Right lobe of liver (tissue), 6 donors: Measurements from ENCODE around the gene VILL. TPM values are rescaled to one million over a fixed set of nuclear protein-coding genes. Genes with fewer than 3 reads are reported as not detected.

Experiments used
- ATAC-seq, 4 donors: fragments of 200-7000 bp; cut with Tn5 transposase; one replicate each; pipeline ENCODE4 v1.9.1; 2020; ENCODE audit warnings: mild to moderate bottlenecking in 4 of 4, moderate library complexity in 4 of 4
- DNase-seq, 3 donors: peaks; one replicate each; pipeline ENCODE4 v3.0.0-alpha.2; 2020
- H3K27ac ChIP-seq, 3 donors: fragments of 200-600 bp; one replicate each; pipeline ENCODE4 v1.8.0; 2022
- H3K27me3 ChIP-seq, 2 donors: fragments of 200-600 bp; one replicate each; pipeline ENCODE4 v1.8.0; 2022
- H3K36me3 ChIP-seq, 4 donors: fragments of 200-600 bp; sonication (generic) in 1 of 4; one replicate each; pipeline versions ENCODE4 v1.5.1 to v1.8.0; 2017 to 2022; ENCODE audit warnings: control low read depth in 1 of 4
- H3K4me1 ChIP-seq, 4 donors: fragments of 200-600 bp; sonication (generic) in 1 of 4; one replicate each; pipeline versions ENCODE4 v1.5.1 to v1.8.0; 2017 to 2022; ENCODE audit warnings: control low read depth in 1 of 4
- H3K4me3 ChIP-seq, 3 donors: fragments of 200-600 bp; one replicate each; pipeline ENCODE4 v1.8.0; 2022
- H3K9me3 ChIP-seq, 4 donors: fragments of 200-600 bp; sonication (generic) in 1 of 4; one replicate each; pipeline versions ENCODE4 v1.5.1 to v1.8.0; 2017 to 2022; ENCODE audit warnings: control low read depth in 1 of 4
- POLR2A ChIP-seq: fragments of 450-650 bp; IDR thresholded peaks from one replicate; pipeline ENCODE4 v1.6.1; 2017; ENCODE audit warnings: antibody characterized with exemption, mild to moderate bottlenecking
- WGBS: methylation state at CpG from one replicate; pipeline ENCODE4 v1.1.6; 2018; ENCODE audit warnings: low coverage, low lambda C conversion rate; ENCODE audit not compliant: insufficient coverage; ENCODE audit errors: missing lambda C conversion rate; 5-methylcytosine and 5-hydroxymethylcytosine counted together
- intact Hi-C, 2 donors: fragments of 100-400 bp; cut with DNase I; formaldehyde crosslinking; loops; one replicate each; pipeline versions ENCODE4 v1.11.2 to v1.14.1; 2022
- total RNA-seq, 6 experiments: library from RNA; depleted of rRNA in 2 of 6; stranded (reverse); fragments of >200 nt in 2 of 6; fragmentation: NEBNext Ultra II Directional in 3 of 6; extraction: Animal tissue kit (Norgen Biotek cat#: 25700) in 3 of 6; gene quantifications; one replicate each; pipeline versions ENCODE4 v1.1.0 to v1.2.4, GENCODE V29; 2016 to 2023
- TF ChIP-seq, protein P1 (sequence below), 4 donors: fragments of 200-600 bp in 3 of 4; fragments of 450-650 bp in 1 of 4; IDR thresholded peaks; one replicate each; pipeline versions ENCODE4 v1.5.1 to v1.8.0; 2016 to 2022; ENCODE audit warnings: antibody characterized with exemption in 4 of 4, mild to moderate bottlenecking in 2 of 4
- donor health status: DM: no; HTN: yes; CAD: no.
- donor health status: DM: no; HTN: no; CAD: no.
- donor health status: DM: no; HTN: no; CAD: no.
- donor health status: DM: no; HTN: yes; CAD: no.
- donor health status: DM: no; HTN: yes; CAD: no.

The VILL gene
- total RNA-seq, 6 experiments from 2014 or later: 0.25 to 1.5 (median 0.97) TPM

GRCh38 chr3:37993820-37994638, 3.4 kb downstream of the VILL start:
- Histone ChIP-seq H3K27ac (peak overlapping the region; percentile 52 to 81 (median 64)), H3K4me3 (peak overlapping the region; percentile 46 to 59 (median 49)), H3K4me1 (peaks cover 0 to 7% (median 3%) of the 10 kb centered on the region in 4 donors), H3K27me3 (no peaks in the 10 kb centered on the region), H3K36me3 (no peaks in the 10 kb centered on the region), H3K9me3 (no peaks in the 10 kb centered on the region)
- intact Hi-C loops: no loop called here
- ATAC-seq (peak; percentile 43 to 64 (median 62)), DNase-seq (peak; percentile 73 to 88 (median 86))
- WGBS: 19% methylated on average over 27 of the region's 49 CpGs
- peak; percentile 68 for TF ChIP-seq POLR2A
- TF ChIP-seq, protein P1, sequence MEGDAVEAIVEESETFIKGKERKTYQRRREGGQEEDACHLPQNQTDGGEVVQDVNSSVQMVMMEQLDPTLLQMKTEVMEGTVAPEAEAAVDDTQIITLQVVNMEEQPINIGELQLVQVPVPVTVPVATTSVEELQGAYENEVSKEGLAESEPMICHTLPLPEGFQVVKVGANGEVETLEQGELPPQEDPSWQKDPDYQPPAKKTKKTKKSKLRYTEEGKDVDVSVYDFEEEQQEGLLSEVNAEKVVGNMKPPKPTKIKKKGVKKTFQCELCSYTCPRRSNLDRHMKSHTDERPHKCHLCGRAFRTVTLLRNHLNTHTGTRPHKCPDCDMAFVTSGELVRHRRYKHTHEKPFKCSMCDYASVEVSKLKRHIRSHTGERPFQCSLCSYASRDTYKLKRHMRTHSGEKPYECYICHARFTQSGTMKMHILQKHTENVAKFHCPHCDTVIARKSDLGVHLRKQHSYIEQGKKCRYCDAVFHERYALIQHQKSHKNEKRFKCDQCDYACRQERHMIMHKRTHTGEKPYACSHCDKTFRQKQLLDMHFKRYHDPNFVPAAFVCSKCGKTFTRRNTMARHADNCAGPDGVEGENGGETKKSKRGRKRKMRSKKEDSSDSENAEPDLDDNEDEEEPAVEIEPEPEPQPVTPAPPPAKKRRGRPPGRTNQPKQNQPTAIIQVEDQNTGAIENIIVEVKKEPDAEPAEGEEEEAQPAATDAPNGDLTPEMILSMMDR (IDR thresholded peaks at IDR 0.05): no peak

DNA sequence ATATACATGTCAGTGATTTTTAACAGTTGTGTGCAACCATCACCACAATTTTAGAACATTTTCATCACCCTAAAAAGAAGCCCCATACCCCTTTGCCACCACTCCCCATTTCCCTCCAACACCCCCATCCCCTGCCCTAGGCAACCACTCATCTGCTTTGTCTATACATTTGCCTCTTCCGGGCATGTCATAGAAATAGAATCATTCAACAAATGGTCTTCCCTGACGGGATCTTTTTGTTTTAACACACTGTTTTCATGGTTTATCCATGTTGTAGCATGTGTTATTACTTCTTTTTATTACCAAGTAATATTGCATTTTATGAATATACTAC, 4.0 kb downstream of the VILL start:
- Histone ChIP-seq H3K4me1 (peaks cover 0 to 7% (median 3%) of the 10 kb centered on the region in 4 donors), H3K27ac (peak overlapping the region; percentile 52 to 81 (median 64)), H3K27me3 (no peaks in the 10 kb centered on the region), H3K36me3 (no peaks in the 10 kb centered on the region), H3K9me3 (no peaks in the 10 kb centered on the region), H3K4me3 (peak overlapping the region; percentile 46 to 59 (median 49))
- TF ChIP-seq, protein P1 (IDR thresholded peaks at IDR 0.05): no peak
- no peak for TF ChIP-seq POLR2A
- DNase-seq: no peak
- intact Hi-C loops: no loop called here
- no peak for ATAC-seq
- WGBS: 55% methylated on average over 2 of the region's 2 CpGs

GRCh38 chr3:37995652-37996641, 5.4 kb downstream of the VILL start:
- WGBS: 77% methylated on average over 6 of the region's 10 CpGs
- Histone ChIP-seq H3K27ac (no peak overlapping the region), H3K4me1 (peaks cover 0 to 7% (median 3%) of the 10 kb centered on the region in 4 donors), H3K36me3 (no peaks in the 10 kb centered on the region), H3K9me3 (no peaks in the 10 kb centered on the region), H3K27me3 (no peaks in the 10 kb centered on the region), H3K4me3 (no peak overlapping the region)
- intact Hi-C loops: no loop called here
- DNase-seq (peak in 1 of 3 donors; percentile 25), ATAC-seq (no peak)
- no peak for TF ChIP-seq POLR2A
- TF ChIP-seq, protein P1 (IDR thresholded peaks at IDR 0.05): no peak

DNA sequence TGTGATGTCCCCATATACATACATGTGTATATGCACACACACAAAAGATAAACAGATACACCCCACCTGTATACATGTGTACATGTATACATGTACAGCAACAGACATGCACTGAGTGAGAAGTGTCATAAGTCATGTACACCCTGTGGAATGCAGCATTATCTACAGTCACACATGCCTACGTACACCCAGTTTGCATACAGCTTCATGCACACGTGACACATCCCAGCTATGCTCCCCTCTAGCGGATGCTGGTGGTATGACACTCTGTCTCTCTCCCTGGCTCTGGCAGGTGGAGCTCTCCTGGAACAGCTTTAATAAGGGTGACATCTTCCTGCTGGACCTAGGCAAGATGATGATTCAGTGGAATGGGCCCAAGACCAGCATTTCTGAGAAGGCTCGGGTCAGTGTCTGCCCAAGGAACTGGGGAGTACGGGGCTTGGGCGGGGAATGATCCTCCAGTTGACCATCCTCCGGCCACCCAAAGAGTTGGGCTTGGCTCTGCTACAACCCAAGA, 6.3 kb downstream of the VILL start:
- H3K27me3 ChIP-seq: no peaks in the 10 kb centered on the region
- DNase-seq: peak in 2 of 3 donors; percentile 63 to 76
- TF ChIP-seq, protein P1 (IDR thresholded peaks at IDR 0.05): peak; percentile 83 to 94 (median 89)
- TF ChIP-seq POLR2A: no peak
- peaks cover 0 to 7% (median 3%) of the 10 kb centered on the region in 4 donors for H3K4me1 ChIP-seq
- no peak overlapping the region for H3K27ac ChIP-seq
- 0% methylated on average over 3 of the region's 7 CpGs for WGBS
- no peaks in the 10 kb centered on the region for H3K9me3 ChIP-seq
- H3K4me3 ChIP-seq: no peak overlapping the region
- intact Hi-C loops: no loop called here
- no peaks in the 10 kb centered on the region for H3K36me3 ChIP-seq
- peak; percentile 63 to 76 (median 70) for ATAC-seq
